Measurements from ENCODE around the gene HSPG2.

GRCh38 chr1:21841852-21842466 is 95.2 kb downstream of the HSPG2 start:
- TF ChIP-seq CTCF (IDR thresholded peaks at IDR 0.05) (no peak), EZH2 (IDR thresholded peaks at IDR 0.05; ENCODE audit: borderline replicate concordance, insufficient read depth, low read depth, low read length, poor library complexity, severe bottlenecking) (no peak)

Measured in B cell (primary cell).